GM12878 (cell line): ENCODE data around the gene UNC93B1. TPM values are rescaled to one million over a fixed set of nuclear protein-coding genes. Genes with fewer than 3 reads are reported as not detected.

ENCODE experiments used
- BHLHE40 ChIP-seq, 2 experiments: fragments of 450-650 bp in 1 of 2; IDR thresholded peaks; 2 replicates each; pipeline ENCODE4 v1.6.1; 2011 to 2017; ENCODE audit warnings: low read depth in 2 of 2, borderline replicate concordance in 1 of 2, improper control_type of control experiment in 1 of 2, low read length in 1 of 2, mild to moderate bottlenecking in 1 of 2
- ESRRA ChIP-seq: IDR thresholded peaks from 2 replicates; pipeline ENCODE4 v1.6.1; 2012; ENCODE audit warnings: mild to moderate bottlenecking, low read length, improper control_type of control experiment
- IRF4 ChIP-seq: IDR thresholded peaks from 2 replicates; pipeline ENCODE4 v1.6.1; 2011; ENCODE audit warnings: low read depth, low read length
- MLLT1 ChIP-seq: fragments of 450-650 bp; IDR thresholded peaks from 2 replicates; pipeline ENCODE4 v1.6.1; 2016; ENCODE audit warnings: mild to moderate bottlenecking
- NR2C1 ChIP-seq: fragments of 450-650 bp; IDR thresholded peaks from 2 replicates; pipeline ENCODE4 v1.6.1; 2017; ENCODE audit warnings: antibody characterized with exemption, mild to moderate bottlenecking, moderate library complexity
- RELB ChIP-seq: fragments of 450-650 bp; IDR thresholded peaks from 2 replicates; pipeline ENCODE4 v1.6.1; 2017; ENCODE audit warnings: low read depth, mild to moderate bottlenecking, moderate library complexity
- REST ChIP-seq: IDR thresholded peaks from 2 replicates; pipeline ENCODE4 v1.6.1; 2012; ENCODE audit warnings: mild to moderate bottlenecking, low read depth, low read length
- YBX1 ChIP-seq: fragments of 450-650 bp; IDR thresholded peaks from 2 replicates; pipeline ENCODE4 v1.6.1; 2016; ENCODE audit warnings: antibody characterized with exemption
- ZBTB11 ChIP-seq: fragments of 450-650 bp; formaldehyde crosslinking; IDR thresholded peaks from 2 replicates; pipeline ENCODE4 v1.5.0; 2022; ENCODE audit warnings: mild to moderate bottlenecking, missing genetic modification characterization
- ZNF217 ChIP-seq: fragments of 450-650 bp; IDR thresholded peaks from 2 replicates; pipeline ENCODE4 v1.6.1; 2017; ENCODE audit warnings: antibody characterized with exemption, mild to moderate bottlenecking
- polyA plus RNA-seq, 11 experiments: library from polyadenylated mRNA; depleted of rRNA in 4 of 11; unstranded in 6 of 11; stranded (reverse) in 5 of 11; fragments of >200 nt; fragmentation: Nextera tagmentation in 4 of 11; fragmentation: Illumina TruSeq in 1 of 11; extraction: Ambion mirVana in 4 of 11; extraction: Trizol in 1 of 11; gene quantifications; 1 replicate in 1 of 11; 2 replicates in 10 of 11; pipeline versions ENCODE4 v1.2.1 to v1.2.3, GENCODE V29; 2011 to 2016; ENCODE audit warnings: inconsistent platforms in 2 of 11, missing spikeins in 2 of 11, low read depth in 1 of 11
- total RNA-seq, 4 experiments: library from RNA; depleted of rRNA in 3 of 4; stranded (reverse); fragments of >200 nt in 3 of 4; fragmentation: Illumina TruSeq in 1 of 4; extraction: Trizol in 1 of 4; gene quantifications; 2 replicates each; pipeline versions ENCODE4 v1.2.1 to v1.2.3, GENCODE V29; 2013 to 2021

UNC93B1 gene
- total and polyA plus RNA-seq, 10 of the 15 experiments (the other 5 are each of a cell fraction or from before 2014, with no cell fraction given), result 1.3 to 79.7 (median 36.3) TPM

GRCh38 chr11:68014947-68015447, 11.1 kb upstream of the UNC93B1 start (continued):
- TF ChIP-seq MLLT1 (no peak), YBX1 (no peak), REST (no peak), IRF4 (no peak), RELB (no peak), ZNF217 (no peak), NR2C1 (no peak), ZBTB11 (no peak), BHLHE40 (IDR thresholded peaks at IDR 0.05; ENCODE audit: borderline replicate concordance in 1 of 2, low read depth in 2 of 2, low read length in 1 of 2) (no peak), ESRRA (no peak)
- TF ChIP-seq, all 136 proteins: peak for 0
